ENCODE data around the gene RAMAC.
"Not testable (repeated sequence)": the region's sequence is repeated elsewhere in the genome, so short reads cannot be mapped to it uniquely, and the experiment has no call there.

The RAMAC gene

DNA sequence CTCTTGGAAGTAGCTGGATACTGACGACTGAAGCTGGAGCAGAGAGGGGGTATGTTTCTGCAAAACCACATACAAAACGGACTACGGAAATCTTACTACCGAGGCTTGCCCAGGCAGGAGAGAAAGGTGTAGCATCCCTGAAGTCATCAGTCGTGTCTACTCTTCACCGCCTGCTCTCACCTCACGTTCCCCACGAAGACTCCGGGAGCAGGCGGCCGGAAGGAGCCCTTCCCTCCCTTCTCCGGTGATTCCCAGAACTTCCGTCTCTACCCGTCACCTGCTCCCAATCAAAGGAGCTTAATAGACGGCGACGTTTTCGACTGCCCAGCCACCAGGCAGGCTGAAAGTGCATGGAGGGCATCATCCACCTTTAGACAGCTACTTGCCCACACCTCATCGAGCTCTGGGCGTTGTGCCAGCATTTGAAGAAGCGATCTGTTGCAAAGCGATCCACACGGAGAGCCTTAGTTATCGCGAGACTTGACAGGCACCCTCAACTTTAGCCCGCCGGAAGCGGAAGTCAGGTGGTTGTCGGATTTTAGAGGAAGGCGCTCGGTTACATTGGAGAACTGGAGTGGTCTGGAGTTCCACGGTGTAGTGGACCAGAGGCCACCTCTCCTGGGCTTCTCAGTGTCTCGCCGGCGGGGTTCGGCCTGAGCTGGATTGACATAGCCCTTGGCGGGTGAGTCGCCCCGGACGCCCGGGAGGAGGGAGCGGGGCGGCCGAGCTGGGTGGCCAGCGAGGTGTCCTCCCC, at the start of gene RAMAC:
Gene RAMAC (plus strand): TSS at position 523 of the 754 bp plus-strand sequence. CDS start 2,809 bp downstream, outside the sequence.
- H3K36me3 ChIP-seq (replicated peaks), result peaks cover 3% of the 10 kb centered on the region
- TF ChIP-seq, protein P1, sequence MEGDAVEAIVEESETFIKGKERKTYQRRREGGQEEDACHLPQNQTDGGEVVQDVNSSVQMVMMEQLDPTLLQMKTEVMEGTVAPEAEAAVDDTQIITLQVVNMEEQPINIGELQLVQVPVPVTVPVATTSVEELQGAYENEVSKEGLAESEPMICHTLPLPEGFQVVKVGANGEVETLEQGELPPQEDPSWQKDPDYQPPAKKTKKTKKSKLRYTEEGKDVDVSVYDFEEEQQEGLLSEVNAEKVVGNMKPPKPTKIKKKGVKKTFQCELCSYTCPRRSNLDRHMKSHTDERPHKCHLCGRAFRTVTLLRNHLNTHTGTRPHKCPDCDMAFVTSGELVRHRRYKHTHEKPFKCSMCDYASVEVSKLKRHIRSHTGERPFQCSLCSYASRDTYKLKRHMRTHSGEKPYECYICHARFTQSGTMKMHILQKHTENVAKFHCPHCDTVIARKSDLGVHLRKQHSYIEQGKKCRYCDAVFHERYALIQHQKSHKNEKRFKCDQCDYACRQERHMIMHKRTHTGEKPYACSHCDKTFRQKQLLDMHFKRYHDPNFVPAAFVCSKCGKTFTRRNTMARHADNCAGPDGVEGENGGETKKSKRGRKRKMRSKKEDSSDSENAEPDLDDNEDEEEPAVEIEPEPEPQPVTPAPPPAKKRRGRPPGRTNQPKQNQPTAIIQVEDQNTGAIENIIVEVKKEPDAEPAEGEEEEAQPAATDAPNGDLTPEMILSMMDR (IDR thresholded peaks at IDR 0.05; ENCODE audit: low read depth, low read length, missing control alignments), result no peak
- peak within 1 kb of the TSS; percentile 97 for H3K4me3 ChIP-seq (ENCODE audit: low read depth, low read length)
- in situ Hi-C loops (cut with HindIII; ENCODE audit: low pct_ligation_motif_present, low sequenced_read_pairs), result no loop called here
- peak; percentile 92 for DNase-seq
- H3K27ac ChIP-seq, result peak within 1 kb of the TSS; percentile 59
- H3K27me3 ChIP-seq (replicated peaks), result no peaks in the 10 kb centered on the region

DNA sequence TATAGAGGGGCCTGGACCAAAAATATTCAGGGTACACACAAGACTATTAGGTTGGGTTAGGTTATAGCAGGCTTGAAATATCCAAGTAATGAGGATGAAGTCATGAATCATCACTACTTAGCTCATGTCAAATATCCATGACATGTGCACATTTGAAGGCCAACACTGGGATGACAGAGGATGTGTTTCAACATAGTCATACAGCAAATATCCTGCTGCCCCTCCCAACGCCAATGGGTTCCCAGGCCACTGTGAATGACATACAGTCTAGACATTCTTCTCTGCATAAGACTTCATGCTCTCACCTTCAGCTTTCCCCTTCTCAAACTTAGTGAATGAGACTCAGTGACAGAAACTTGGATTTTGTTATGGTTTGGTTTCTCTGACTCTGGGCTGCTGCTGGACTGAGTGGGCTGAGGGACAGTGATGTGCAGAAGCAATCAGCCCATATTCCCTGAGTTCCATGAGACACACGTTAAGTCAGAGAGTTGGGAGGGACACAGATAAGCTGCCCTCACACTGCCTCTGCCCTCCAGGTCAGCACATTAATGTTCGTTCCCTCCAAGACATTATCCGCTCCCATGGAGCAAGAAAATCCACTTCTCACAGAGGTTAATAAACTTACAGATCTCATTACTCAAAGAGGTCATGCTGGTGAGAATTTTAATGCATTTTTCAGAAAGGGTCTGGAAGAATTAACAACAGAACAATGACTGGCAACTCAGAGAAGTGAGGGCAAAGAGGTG, 48.9 kb upstream of the RAMAC start:
- Histone ChIP-seq H3K27ac (no peak overlapping the region), H3K4me3 (ENCODE audit: low read depth, low read length) (no peak overlapping the region), H3K27me3 (replicated peaks) (no peaks in the 10 kb centered on the region), H3K36me3 (replicated peaks) (no peaks in the 10 kb centered on the region)
- TF ChIP-seq, protein P1 (IDR thresholded peaks at IDR 0.05; ENCODE audit: low read depth, low read length, missing control alignments), result no peak
- DNase-seq, result peak; percentile 39
- in situ Hi-C loops (cut with HindIII; ENCODE audit: low pct_ligation_motif_present, low sequenced_read_pairs), result no loop called here

DNA sequence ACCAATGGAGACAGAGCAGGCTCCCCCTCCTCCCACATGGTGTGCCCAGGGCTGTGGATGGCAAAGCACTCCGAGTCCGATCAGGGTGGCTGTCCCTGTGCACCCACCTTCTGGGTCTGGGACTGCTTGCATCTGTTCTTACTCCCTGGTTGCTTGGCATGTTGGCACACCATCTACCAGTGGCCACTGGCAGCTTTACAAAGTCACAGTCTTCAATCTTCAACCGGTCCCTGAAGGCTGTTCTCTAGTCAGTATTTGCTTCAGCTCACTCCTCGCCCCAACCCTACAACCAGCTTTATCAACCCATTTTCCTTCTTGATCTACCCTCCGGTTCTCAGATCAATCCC, 48.3 kb upstream of the RAMAC start:
- Histone ChIP-seq H3K4me3 (ENCODE audit: low read depth, low read length) (no peak overlapping the region), H3K27ac (no peak overlapping the region), H3K27me3 (replicated peaks) (no peaks in the 10 kb centered on the region), H3K36me3 (replicated peaks) (no peaks in the 10 kb centered on the region)
- DNase-seq, result no peak
- in situ Hi-C loops (cut with HindIII; ENCODE audit: low pct_ligation_motif_present, low sequenced_read_pairs), result no loop called here
- TF ChIP-seq, protein P1 (IDR thresholded peaks at IDR 0.05; ENCODE audit: low read depth, low read length, missing control alignments), result no peak

DNA sequence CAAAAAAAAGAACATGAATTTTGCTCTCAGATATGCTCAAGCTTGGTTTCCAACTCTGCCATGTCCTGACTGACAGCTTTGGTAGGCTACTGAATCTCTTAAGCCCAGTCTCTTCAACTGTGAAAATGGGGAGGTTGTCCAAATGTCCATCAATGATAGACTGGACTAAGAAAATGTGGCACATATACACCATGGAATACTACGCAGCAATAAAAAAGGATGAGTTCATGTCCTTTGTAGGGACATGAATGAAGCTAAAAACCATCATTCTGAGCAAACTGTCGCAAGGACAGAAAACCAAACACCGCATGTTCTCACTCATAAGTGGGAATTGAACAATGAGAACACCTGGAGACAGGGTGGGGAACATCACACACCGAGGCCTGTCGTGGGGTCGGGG, 46.3 kb upstream of the RAMAC start:
- H3K36me3 ChIP-seq (replicated peaks); H3K27me3 ChIP-seq (replicated peaks); H3K27ac ChIP-seq; in situ Hi-C loops (cut with HindIII; ENCODE audit: low pct_ligation_motif_present, low sequenced_read_pairs); H3K4me3 ChIP-seq (ENCODE audit: low read depth, low read length); DNase-seq: not testable (repeated sequence)

DNA sequence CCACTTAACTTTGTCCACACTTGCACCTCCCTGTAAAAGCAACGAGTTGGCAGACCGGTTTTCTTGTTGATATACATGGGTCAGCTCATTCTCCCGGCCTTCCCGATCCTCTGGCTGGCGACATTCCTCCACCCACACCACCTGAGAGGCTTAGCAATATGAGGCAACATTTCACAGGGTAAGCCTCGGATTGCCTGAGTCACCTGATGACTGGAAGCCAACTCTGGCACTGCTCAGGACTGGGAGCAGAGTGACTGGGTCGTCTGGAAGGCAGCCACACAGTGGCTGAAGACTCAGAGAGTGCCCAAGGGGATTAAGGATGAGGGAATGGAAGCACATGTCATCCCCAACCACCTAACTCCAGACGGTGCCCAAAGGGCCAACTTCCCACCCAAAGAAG, 43.3 kb upstream of the RAMAC start:
- TF ChIP-seq, protein P1 (IDR thresholded peaks at IDR 0.05; ENCODE audit: low read depth, low read length, missing control alignments), result no peak
- in situ Hi-C loops (cut with HindIII; ENCODE audit: low pct_ligation_motif_present, low sequenced_read_pairs), result no loop called here
- Histone ChIP-seq H3K36me3 (replicated peaks) (no peaks in the 10 kb centered on the region), H3K4me3 (ENCODE audit: low read depth, low read length) (no peak overlapping the region), H3K27ac (no peak overlapping the region), H3K27me3 (replicated peaks) (no peaks in the 10 kb centered on the region)
- DNase-seq, result no peak

DNA sequence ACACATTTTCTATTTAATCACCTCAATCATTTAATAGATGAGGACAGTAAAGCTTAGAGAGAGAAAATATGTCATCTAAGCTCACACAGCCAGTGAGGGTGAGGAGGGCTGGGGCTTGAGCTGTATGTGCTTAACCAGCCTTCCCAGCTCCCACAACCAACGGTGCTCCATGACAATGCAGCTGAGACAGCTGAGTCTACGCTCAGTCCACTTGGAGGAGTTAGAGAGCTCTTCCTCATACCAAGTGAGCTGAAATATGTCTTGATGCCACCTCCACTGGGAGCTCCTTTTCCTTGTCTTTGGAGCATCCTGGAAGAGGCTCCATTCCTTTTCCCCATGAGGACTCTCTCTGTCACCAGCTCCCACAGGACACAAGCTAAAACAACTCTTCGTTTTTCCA, 42.8 kb upstream of the RAMAC start:
- Histone ChIP-seq H3K27me3 (replicated peaks) (no peaks in the 10 kb centered on the region), H3K27ac (no peak overlapping the region), H3K36me3 (replicated peaks) (no peaks in the 10 kb centered on the region), H3K4me3 (ENCODE audit: low read depth, low read length) (no peak overlapping the region)
- no peak for DNase-seq
- in situ Hi-C loops (cut with HindIII; ENCODE audit: low pct_ligation_motif_present, low sequenced_read_pairs), result no loop called here
- TF ChIP-seq, protein P1 (IDR thresholded peaks at IDR 0.05; ENCODE audit: low read depth, low read length, missing control alignments), result no peak
